Measurements from ENCODE around the gene GPR61. TPM values are rescaled to one million over a fixed set of nuclear protein-coding genes. Genes with fewer than 3 reads are reported as not detected.
A peak's percentile ranks its signal among the peaks of the same experiment; 100 is the strongest.

GPR61 gene
- polyA plus RNA-seq, 3 donors: 0.28 TPM; not detected in 2

GRCh38 chr1:109592916-109593315 lies 53.2 kb downstream of the GPR61 start:
- H3K9me3 Mint-ChIP-seq: no peaks in the 10 kb centered on the region
- intact Hi-C loops (cut with micrococcal nuclease): no loop called here

GRCh38 chr1:109595531-109595930 lies 55.9 kb downstream of the GPR61 start:
- Histone ChIP-seq H4K20me1 (ENCODE audit: insufficient read depth, low read length) (peaks cover 9% of the 10 kb centered on the region), H3K27me3 (ENCODE audit: control insufficient read depth in 2 of 2, insufficient read depth in 2 of 2, low read length in 2 of 2) (no peaks in the 10 kb centered on the region), H3K79me2 (ENCODE audit: insufficient read depth, low read length) (no peaks in the 10 kb centered on the region), H3K36me3 (replicated peaks in 1 of 2; ENCODE audit: control insufficient read depth in 1 of 2, insufficient read depth in 2 of 2, low read length in 2 of 2) (peaks cover 52 to 92% of the 10 kb centered on the region in 2 donors), H3K4me1 (ENCODE audit: control insufficient read depth in 1 of 2, insufficient read depth in 2 of 2, low read length in 2 of 2) (no peaks in the 10 kb centered on the region), H3K9me3 (replicated peaks in 1 of 2; ENCODE audit: control insufficient read depth in 1 of 2, insufficient read depth in 1 of 2, low read length in 2 of 2) (no peaks in the 10 kb centered on the region), H3K9ac (ENCODE audit: insufficient read depth, low read length, poor library complexity, severe bottlenecking) (no peak overlapping the region), H2AFZ (ENCODE audit: insufficient read depth, low read depth, low read length, poor library complexity, severe bottlenecking) (no peak overlapping the region), H3K4me2 (replicated peaks; ENCODE audit: extremely low read depth, low read length, poor library complexity, severe bottlenecking) (no peak overlapping the region), H3K27ac (ENCODE audit: low read depth in 1 of 2, low read length in 2 of 2) (peak overlapping the region in 1 of 2 donors; percentile 12), H3K4me3 (replicated peaks in 1 of 3; ENCODE audit: low read depth in 2 of 3, low read length in 3 of 3) (no peak overlapping the region)
- Mint-ChIP-seq H3K4me3 (no peak overlapping the region), H3K36me3 (peaks cover 77 to 87% of the 10 kb centered on the region in 2 donors), H3K27me3 (ENCODE audit: low read depth in 3 of 3) (no peaks in the 10 kb centered on the region), H3K9me3 (no peaks in the 10 kb centered on the region), H3K27ac (no peak overlapping the region), H3K4me1 (no peaks in the 10 kb centered on the region)
- DNase-seq: no peak
- intact Hi-C loops (cut with micrococcal nuclease): loop anchor here in 1 of 2 donors (5.0 kb wide), 1 partner anchor 42 kb away; no protein-coding TSS in a partner anchor
- WGBS (ENCODE audit: insufficient coverage): no CpG with 5 or more reads among the region's 2 CpGs
- no peak for TF ChIP-seq CTCF (IDR thresholded peaks at IDR 0.05)

More at GRCh38 chr1:109592916-109593315, 53.2 kb downstream of the GPR61 start:
- H2AFZ ChIP-seq (ENCODE audit: insufficient read depth, low read depth, low read length, poor library complexity, severe bottlenecking): no peak overlapping the region
- H3K4me1 Mint-ChIP-seq: peaks cover 10% of the 10 kb centered on the region
- H3K36me3 ChIP-seq (replicated peaks in 1 of 2; ENCODE audit: control insufficient read depth in 1 of 2, insufficient read depth in 2 of 2, low read length in 2 of 2): peaks cover 70 to 100% of the 10 kb centered on the region in 2 donors
- H3K4me3 Mint-ChIP-seq: no peak overlapping the region
- H3K27ac ChIP-seq (ENCODE audit: low read depth in 1 of 2, low read length in 2 of 2): no peak overlapping the region
- H4K20me1 ChIP-seq (ENCODE audit: insufficient read depth, low read length): peaks cover 15% of the 10 kb centered on the region
- no peak overlapping the region for H3K27ac Mint-ChIP-seq
- peaks cover 77 to 91% of the 10 kb centered on the region in 2 donors for H3K36me3 Mint-ChIP-seq
- H3K27me3 Mint-ChIP-seq (ENCODE audit: low read depth in 3 of 3): no peaks in the 10 kb centered on the region
- H3K9ac ChIP-seq (ENCODE audit: insufficient read depth, low read length, poor library complexity, severe bottlenecking): no peak overlapping the region
- peaks cover 3% of the 10 kb centered on the region for H3K79me2 ChIP-seq (ENCODE audit: insufficient read depth, low read length)
- H3K4me3 ChIP-seq (replicated peaks in 1 of 3; ENCODE audit: low read depth in 2 of 3, low read length in 3 of 3): no peak overlapping the region
- DNase-seq: no peak
- H3K4me2 ChIP-seq (replicated peaks; ENCODE audit: extremely low read depth, low read length, poor library complexity, severe bottlenecking): no peak overlapping the region
- H3K4me1 ChIP-seq (ENCODE audit: control insufficient read depth in 1 of 2, insufficient read depth in 2 of 2, low read length in 2 of 2): peaks cover 0 to 7% of the 10 kb centered on the region in 2 donors
- TF ChIP-seq CTCF (IDR thresholded peaks at IDR 0.05): no peak
- H3K9me3 ChIP-seq (replicated peaks in 1 of 2; ENCODE audit: control insufficient read depth in 1 of 2, insufficient read depth in 1 of 2, low read length in 2 of 2): no peaks in the 10 kb centered on the region
- H3K27me3 ChIP-seq (ENCODE audit: control insufficient read depth in 2 of 2, insufficient read depth in 2 of 2, low read length in 2 of 2): no peaks in the 10 kb centered on the region

Small RNA genes within 50 kb of the gene (small RNA-seq; reads per million reads assigned to genes)
- 2.6 reads per million, percentile 13 among the genes with 10 or more reads in this experiment for gene RNU6V (ENCODE audit: insufficient read length, low read depth)

Other genes with a start within 250 kb of the GPR61 start
- under 1 TPM in 1 of 3 donors, not detected in 2; 0.13 TPM for gene MYBPHL, start 232.9 kb upstream of the GPR61 start, polyA plus RNA-seq
- gene SORT1, start 142.0 kb upstream of the GPR61 start, polyA plus RNA-seq: 10 to 100 TPM; 21.3 to 41.1 (median 35.3) TPM
- 100 to 1,000 TPM in 2 of 3 donors, 10 to 100 TPM in 1; 36.6 to 119 (median 118) TPM for gene PSMA5, start 113.4 kb upstream of the GPR61 start, polyA plus RNA-seq
- gene SYPL2, start 73.3 kb upstream of the GPR61 start, polyA plus RNA-seq: under 1 TPM in 2 of 3 donors, not detected in 1; 0.03 to 0.12 TPM
- gene ATXN7L2, start 56.0 kb upstream of the GPR61 start, polyA plus RNA-seq: 1 to 10 TPM; 1.1 to 3.6 (median 1.7) TPM
- 10 to 100 TPM in 1 of 3 donors, 1 to 10 TPM in 2; 1.4 to 13.2 (median 4.2) TPM for gene CYB561D1, start 45.8 kb upstream of the GPR61 start, polyA plus RNA-seq
- gene AMIGO1, start 30.1 kb upstream of the GPR61 start, polyA plus RNA-seq: under 1 TPM; 0.05 to 0.26 (median 0.07) TPM
- 10 to 100 TPM in 2 of 3 donors, 1 to 10 TPM in 1; 3.0 to 14.2 (median 10.4) TPM for gene GNAI3, start 8.7 kb downstream of the GPR61 start, polyA plus RNA-seq
- gene GNAT2, start 79.7 kb downstream of the GPR61 start, polyA plus RNA-seq: under 1 TPM in 1 of 3 donors, not detected in 2; 0.05 TPM
- gene AMPD2, start 80.0 kb downstream of the GPR61 start, polyA plus RNA-seq: 100 to 1,000 TPM in 2 of 3 donors, 10 to 100 TPM in 1; 75.0 to 961 (median 117) TPM
- gene GSTM4, start 116.2 kb downstream of the GPR61 start, polyA plus RNA-seq: 10 to 100 TPM; 11.9 to 22.9 (median 15.9) TPM
- gene GSTM2, start 128.2 kb downstream of the GPR61 start, polyA plus RNA-seq: 10 to 100 TPM in 1 of 3 donors, 1 to 10 TPM in 2; 1.5 to 12.0 (median 6.3) TPM
- gene GSTM1, start 147.9 kb downstream of the GPR61 start, polyA plus RNA-seq: 10 to 100 TPM in 2 of 3 donors, not detected in 1; 13.5 to 27.7 TPM
- not detected for gene GSTM5, start 172.4 kb downstream of the GPR61 start, polyA plus RNA-seq
- gene GSTM3, start 201.2 kb downstream of the GPR61 start, polyA plus RNA-seq: 1 to 10 TPM in 2 of 3 donors, under 1 TPM in 1; 0.69 to 3.2 (median 2.8) TPM
- not detected for gene EPS8L3, start 224.1 kb downstream of the GPR61 start, polyA plus RNA-seq

Measured in CD14-positive monocyte (primary cell).